Muscle of arm (tissue), 14 donors: ENCODE data around the gene MUSK. TPM values are rescaled to one million over a fixed set of nuclear protein-coding genes. Genes with fewer than 3 reads are reported as not detected.

Source experiments
- DNase-seq: peaks from one replicate; pipeline ENCODE4 v3.0.0-alpha.2; 2013
- long read RNA-seq, 11 donors: transcript quantifications; one replicate each; lab custom pipeline, GENCODE V29; 2026
- polyA plus RNA-seq, 12 donors: library from polyadenylated mRNA; unstranded; fragments of 120-200 nt; gene quantifications; one replicate each; pipeline ENCODE4 v1.2.1, GENCODE V29; 2013; ENCODE audit not compliant: insufficient read length in 12 of 12

MUSK gene
- 10 to 100 TPM in 9 of 12 donors, 1 to 10 TPM in 2, not detected in 1; 5.0 to 22.2 (median 15.2) TPM for polyA plus RNA-seq
- long read RNA-seq, donor 1, result 0 reads
- long read RNA-seq, donor 2, result 0 reads
- long read RNA-seq, donor 3, result 0 reads
- long read RNA-seq, donor 4, result 0 reads
- long read RNA-seq, donor 5, result 0 reads
- long read RNA-seq, donor 6, result 0 reads
- long read RNA-seq, donor 7, partial matches to known transcripts, result 0 of 1 reads
- long read RNA-seq, donor 7, other reads (novel, unspliced or antisense), result 0 of 1 reads
- long read RNA-seq, donor 8, result 0 reads
- long read RNA-seq, donor 9, result 0 reads
- long read RNA-seq, donor 10, result 0 reads
- long read RNA-seq, donor 11, result 0 reads

DNA sequence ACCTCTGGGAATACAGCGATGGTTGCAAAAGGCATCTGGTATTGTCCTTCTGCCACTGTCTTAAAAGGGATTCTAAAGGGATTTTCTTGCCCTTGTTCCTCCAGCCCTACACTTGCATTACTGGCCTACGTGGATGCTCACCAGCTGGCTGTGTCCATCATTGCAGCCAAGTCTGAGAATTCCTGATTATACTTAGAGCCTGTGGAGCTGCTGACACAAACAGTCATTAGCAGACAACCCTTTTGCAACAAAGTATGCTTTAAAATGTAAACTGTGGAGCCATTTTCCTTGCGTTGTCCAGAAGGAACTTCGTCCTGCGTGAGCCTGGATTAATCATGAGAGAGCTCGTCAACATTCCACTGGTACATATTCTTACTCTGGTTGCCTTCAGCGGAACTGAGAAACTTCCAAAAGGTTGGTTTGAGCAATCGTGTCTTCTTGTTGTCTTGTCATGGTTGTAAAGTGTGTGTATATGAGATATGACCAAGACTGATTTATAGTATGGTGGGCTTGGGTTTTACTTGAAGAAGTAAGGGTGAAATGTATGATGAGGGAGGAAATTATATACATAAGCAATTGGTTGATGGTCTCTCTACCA, at the start of gene MUSK:
Gene MUSK (plus strand): TSS at position 222 of the 598 bp plus-strand sequence. CDS start 114 bp downstream, at position 336.
- DNase-seq, result peak; percentile 41

DNA sequence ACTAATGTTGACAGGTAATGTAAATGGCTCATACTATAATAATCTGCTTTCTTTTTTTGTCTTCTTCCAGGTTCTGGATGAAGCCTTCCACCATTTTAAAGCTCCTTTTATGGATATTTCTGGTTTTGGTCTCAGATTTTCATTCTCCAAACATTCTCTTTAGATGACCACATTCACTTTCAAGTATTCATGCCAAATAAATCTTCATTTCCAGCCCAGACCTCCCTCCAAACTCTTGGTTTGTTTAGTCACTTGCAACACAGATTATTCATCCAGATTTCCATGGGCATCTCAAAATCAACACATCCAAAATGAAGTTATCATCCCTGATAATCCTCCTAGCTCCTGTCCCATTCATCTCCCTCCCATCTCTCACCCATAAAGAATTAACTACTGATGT, 48.8 kb upstream of the MUSK start:
- no peak for DNase-seq

DNA sequence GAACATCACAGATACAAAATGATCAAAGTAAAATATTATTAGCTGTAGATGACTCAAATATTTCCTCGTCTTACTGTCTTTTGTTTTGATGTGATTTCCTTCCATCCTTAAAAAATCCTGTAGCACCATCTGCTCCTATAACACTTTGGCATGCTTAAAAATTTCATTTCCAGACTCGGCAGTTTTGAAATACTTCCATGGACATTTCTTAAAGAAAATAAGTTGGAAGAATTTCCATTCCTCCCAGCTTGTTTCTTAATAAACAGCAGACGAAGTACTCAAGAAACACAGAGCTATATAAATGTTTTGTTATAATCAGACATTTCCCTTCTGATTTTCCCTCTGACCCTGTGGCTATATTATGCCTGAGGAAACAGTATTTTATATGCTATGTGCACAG, 47.9 kb upstream of the MUSK start:
- DNase-seq, result peak; percentile 83

DNA sequence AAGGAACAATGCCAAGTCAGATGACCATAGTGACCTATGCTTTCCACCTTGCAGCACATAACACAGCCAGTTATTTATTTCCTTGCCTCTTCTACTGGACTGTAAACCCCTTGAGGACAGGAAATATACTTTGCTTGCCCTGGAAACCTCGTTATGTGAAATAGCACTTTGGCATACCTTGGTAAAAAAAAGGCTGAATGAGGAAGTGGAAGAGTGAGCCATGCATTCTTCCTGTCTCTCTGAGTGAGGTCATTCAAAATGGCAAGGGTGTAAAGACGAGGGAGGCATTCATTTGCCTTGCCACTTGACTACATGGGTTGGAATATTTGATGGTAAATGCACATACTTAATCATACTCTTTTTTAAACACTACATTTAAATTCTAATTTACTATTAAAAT, 46.2 kb upstream of the MUSK start:
- no peak for DNase-seq

GRCh38 chr9:110623462-110624025, 45.0 kb upstream of the MUSK start:
- DNase-seq, result peak; percentile 79

DNA sequence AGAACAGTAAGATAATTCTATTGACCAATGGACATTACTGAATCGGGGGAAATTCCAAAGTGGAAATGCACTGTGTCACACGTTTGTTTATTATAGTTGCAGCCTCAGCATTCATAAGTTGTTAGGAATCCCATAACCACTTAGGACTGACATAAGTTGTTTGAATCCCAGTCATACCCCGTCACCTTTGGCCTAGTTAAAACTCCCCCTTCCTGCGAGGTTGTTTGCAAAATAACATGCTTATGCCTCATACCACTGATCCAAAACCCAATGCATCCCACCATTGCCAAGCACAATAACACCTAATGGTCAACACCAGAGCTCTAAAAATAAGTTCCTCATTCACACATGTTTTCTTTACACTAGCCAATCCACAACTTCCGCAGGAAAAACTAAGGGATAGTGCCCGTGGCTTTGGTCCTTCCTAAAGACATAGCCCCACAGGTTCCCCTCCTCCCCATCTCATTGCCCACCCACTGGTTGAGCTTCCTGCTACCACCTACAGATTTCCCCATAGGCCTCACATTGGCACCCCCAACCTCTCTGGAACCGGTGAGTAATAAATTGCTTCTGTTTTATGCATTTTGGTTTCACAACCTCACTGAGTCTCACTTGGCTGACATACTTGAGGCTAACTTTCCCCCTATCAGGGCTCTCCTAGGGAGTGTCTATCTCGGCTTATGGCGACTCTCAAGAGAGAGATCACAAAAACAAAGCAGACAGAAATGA, 42.3 kb upstream of the MUSK start:
- DNase-seq, result no peak

GRCh38 chr9:110635589-110635988, 33.0 kb upstream of the MUSK start:
- DNase-seq, result no peak

GRCh38 chr9:110638381-110638954, 30.1 kb upstream of the MUSK start:
- no peak for DNase-seq

DNA sequence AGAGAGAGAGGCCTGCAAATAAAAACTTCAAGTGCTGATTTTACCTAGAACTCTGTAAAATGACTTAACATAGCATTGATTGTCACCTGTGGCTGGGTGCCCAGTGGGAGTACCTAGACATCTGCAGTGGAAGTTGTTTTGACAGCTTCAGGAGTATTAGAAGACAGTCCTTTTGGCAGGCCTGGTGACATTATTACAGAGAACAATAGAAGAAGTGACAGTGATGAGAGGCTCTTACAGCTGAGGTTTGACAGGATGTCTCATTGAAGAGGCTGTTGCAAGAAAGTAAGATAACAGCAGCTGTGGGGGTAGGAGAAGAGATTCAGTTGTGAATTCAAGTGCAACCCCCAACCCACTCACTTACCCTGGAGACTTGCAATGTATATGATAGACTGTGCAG, 27.9 kb upstream of the MUSK start:
- no peak for DNase-seq

DNA sequence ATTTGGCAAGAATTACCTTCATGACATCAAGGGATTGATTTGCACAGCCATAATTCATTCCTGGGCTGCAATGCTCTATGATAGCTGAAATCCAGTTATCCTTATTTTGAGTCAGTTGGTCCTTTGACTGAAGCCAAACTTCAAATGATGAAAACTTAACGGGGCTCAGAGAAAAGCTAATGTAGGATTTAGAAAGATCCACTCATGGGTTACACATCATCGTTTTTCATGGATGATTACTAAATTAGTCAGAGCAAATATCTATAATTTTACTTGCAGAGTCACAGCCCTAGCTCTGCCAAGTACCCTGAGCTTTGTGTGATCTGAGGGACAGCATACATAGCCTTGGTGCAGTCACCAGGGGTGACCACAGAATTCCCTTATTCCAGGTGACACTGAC, 27.3 kb upstream of the MUSK start:
- no peak for DNase-seq

DNA sequence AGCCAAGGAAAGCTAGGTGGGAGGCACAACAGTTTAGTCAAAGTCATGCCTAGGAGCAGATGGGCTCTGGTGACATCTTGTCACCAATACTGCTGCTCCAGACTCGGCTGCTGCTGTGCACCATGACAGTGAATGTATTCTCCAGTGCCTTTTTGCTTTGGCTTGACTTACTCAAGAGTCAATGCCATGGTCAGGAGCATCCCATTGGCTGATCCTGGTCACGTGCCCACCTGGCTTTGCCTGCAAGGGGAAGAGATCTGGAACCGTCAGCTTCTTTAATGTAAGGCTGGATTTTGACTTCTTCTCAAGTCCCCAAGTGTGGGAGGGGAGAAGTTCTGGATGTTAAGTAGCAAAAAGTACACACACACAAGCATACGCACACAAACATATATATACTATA, 19.9 kb upstream of the MUSK start:
- no peak for DNase-seq

- no peak for DNase-seq
Observed at GRCh38 chr9:110650261-110650660, 18.3 kb upstream of the MUSK start.

DNA sequence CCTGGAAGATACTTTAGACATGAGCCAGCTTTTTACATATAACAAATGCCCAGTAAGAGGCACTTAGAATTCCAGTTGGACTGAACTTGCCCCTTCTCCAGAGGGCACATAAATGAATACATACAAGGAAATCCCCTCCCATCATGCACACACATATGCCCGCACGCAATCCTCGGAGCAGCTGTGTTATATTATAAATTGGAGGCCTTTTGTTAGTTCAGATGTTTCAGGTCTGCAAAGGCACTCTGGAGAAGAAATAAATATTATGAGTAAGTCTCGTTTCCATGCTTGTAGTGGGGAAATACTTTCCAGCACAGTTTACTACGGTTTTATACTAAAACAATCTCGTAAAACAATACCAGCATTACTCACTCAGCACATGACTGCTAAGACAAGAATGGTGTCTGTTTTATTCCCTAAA, 17.6 kb upstream of the MUSK start:
- DNase-seq, result peak; percentile 75

DNA sequence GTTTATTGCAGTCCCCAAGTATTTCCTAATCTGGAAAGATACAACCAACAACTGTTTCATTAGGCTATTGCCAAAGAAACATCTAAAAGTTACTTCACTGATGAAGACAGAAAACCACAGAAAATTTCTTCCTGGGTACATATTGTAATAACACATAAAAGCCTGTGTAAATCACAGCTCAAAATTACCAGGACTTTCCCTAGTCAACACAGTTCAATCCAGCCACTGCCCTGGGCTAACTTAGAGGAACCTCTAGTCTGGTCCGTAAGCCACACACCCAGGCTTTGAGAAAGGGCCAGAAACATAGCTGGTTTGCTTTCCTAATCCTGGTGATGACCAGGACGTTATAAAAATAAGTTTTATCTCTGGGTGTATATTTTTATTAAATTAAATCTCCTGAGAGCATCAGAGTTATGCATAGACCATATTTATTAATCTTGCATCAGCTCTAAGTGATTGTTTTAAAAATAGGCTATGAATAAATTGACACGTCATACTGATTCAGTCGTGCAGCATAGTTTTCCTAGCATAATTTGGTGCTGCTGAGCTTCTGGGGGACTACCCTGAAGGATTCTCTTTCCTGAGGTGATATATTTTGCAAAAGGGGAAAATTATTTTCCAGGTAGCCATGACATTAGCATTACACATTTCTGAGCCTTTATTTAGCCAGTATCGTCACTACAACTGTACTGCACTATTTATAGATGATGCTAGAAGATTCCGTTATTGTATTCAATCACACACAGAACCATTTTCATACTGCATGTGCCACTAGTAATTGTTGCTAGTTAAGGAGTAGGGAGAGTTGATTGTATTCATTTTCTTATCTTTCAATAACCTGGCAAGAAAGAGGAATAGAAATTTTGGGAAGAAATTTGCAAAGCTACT, 12.6 kb upstream of the MUSK start:
- DNase-seq, result no peak

GRCh38 chr9:110659891-110660541, 8.6 kb upstream of the MUSK start:
- no peak for DNase-seq

- no peak for DNase-seq
Observed at GRCh38 chr9:110669433-110669832, 842 bp downstream of the MUSK start.

- DNase-seq, result no peak
Observed at GRCh38 chr9:110671849-110672248, 3.3 kb downstream of the MUSK start.

GRCh38 chr9:110672873-110673510, 4.4 kb downstream of the MUSK start:
- no peak for DNase-seq

- DNase-seq, result no peak
Observed at GRCh38 chr9:110687497-110687896, 18.9 kb downstream of the MUSK start.

DNA sequence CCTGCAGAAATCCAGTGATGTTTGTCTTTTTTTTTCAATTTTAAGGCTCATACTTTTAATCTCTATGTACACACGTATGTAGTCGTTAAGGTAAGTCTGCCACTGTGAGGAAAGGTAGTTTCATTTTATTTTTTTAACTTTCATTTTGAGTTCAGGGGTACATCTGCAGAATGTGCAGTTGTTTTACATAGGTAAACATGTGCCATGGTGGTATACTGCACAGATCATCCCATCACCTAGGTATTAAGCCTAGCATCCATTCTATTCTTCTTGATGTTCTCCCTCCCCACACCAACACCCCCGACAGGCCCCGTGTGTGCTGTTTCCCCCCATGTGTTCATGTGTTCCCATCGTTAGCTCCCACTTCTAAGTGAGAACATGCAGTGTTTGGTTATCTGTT, 19.7 kb downstream of the MUSK start:
- DNase-seq, result no peak
